Measurements from ENCODE around the gene GPR143. TPM values are rescaled to one million over a fixed set of nuclear protein-coding genes. Genes with fewer than 3 reads are reported as not detected.
"Not testable (repeated sequence)": the region's sequence is repeated elsewhere in the genome, so short reads cannot be mapped to it uniquely, and the experiment has no call there.

GPR143 gene
- 0.50 and 1.2 TPM in 2 replicates for total RNA-seq (2021)
- Bru-seq, nascent RNA, result percentile 16 among the genes with signal in this experiment
- percentile 17 among the genes with signal in this experiment for BruChase-seq, experiment 1, labeled RNA remaining after a 2-hour chase
- percentile 19 among the genes with signal in this experiment for BruChase-seq, experiment 2, labeled RNA remaining after a 6-hour chase
- long read RNA-seq, result 0 reads

DNA sequence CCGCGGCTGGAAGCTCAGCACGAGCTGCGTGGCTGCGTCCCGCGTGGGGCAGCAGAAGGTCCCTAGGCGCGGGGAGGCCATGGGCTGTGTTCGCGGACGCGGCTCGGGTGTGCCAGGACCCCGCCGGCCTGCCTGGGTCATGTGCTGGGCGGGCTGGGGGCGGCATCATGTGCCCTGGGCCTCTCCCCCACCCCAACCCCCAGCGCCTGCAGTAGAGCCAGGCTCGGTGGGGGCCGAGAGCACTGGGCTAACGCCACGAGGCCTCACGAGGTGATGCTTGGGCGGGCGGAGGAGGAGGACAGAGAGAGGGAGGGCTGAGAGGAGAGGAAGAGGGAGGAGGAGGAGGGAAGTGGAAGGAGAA is at the start of gene GPR143:
GPR143 (minus strand) TSS at position 111 of the 361 bp plus-strand sequence; CDS start at position 81, 30 bp downstream.
- TF ChIP-seq, protein P1, sequence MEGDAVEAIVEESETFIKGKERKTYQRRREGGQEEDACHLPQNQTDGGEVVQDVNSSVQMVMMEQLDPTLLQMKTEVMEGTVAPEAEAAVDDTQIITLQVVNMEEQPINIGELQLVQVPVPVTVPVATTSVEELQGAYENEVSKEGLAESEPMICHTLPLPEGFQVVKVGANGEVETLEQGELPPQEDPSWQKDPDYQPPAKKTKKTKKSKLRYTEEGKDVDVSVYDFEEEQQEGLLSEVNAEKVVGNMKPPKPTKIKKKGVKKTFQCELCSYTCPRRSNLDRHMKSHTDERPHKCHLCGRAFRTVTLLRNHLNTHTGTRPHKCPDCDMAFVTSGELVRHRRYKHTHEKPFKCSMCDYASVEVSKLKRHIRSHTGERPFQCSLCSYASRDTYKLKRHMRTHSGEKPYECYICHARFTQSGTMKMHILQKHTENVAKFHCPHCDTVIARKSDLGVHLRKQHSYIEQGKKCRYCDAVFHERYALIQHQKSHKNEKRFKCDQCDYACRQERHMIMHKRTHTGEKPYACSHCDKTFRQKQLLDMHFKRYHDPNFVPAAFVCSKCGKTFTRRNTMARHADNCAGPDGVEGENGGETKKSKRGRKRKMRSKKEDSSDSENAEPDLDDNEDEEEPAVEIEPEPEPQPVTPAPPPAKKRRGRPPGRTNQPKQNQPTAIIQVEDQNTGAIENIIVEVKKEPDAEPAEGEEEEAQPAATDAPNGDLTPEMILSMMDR (conservative IDR thresholded peaks at IDR 0.05; ENCODE audit: low read depth, low read length), result no peak
- TF ChIP-seq EZH2 (IDR thresholded peaks at IDR 0.05; ENCODE audit: borderline replicate concordance, low read depth, low read length, poor library complexity, severe bottlenecking), result no peak
- H3K36me3 ChIP-seq (ENCODE audit: insufficient read depth, low read length, poor library complexity, severe bottlenecking), result no peaks in the 10 kb centered on the region
- no peak for DNase-seq (ENCODE audit: low spot score)
- H3K27ac ChIP-seq (ENCODE audit: low read depth, low read length, poor library complexity, severe bottlenecking), result no peak within 1 kb of the TSS
- ChIA-PET POLR2A (ENCODE audit: low non-redundant PET) (no interaction called here), CTCF (no interaction called here)
- no TSS peak for BruUV-seq (replicated peaks)
- peaks cover 16% of the 10 kb centered on the region for H3K4me1 ChIP-seq (ENCODE audit: insufficient read depth, low read length, poor library complexity, severe bottlenecking)
- H3K4me3 ChIP-seq (ENCODE audit: low read depth, low read length, poor library complexity, severe bottlenecking), result no peak within 1 kb of the TSS
- no peaks in the 10 kb centered on the region for H3K27me3 ChIP-seq (replicated peaks; ENCODE audit: insufficient read depth, low read depth, low read length, poor library complexity)
- intact Hi-C loops (cut with micrococcal nuclease; ENCODE audit: unreplicated experiment), result no loop called here
- no peaks in the 10 kb centered on the region for H3K9me3 ChIP-seq (ENCODE audit: low read depth, low read length, poor library complexity, severe bottlenecking)

DNA sequence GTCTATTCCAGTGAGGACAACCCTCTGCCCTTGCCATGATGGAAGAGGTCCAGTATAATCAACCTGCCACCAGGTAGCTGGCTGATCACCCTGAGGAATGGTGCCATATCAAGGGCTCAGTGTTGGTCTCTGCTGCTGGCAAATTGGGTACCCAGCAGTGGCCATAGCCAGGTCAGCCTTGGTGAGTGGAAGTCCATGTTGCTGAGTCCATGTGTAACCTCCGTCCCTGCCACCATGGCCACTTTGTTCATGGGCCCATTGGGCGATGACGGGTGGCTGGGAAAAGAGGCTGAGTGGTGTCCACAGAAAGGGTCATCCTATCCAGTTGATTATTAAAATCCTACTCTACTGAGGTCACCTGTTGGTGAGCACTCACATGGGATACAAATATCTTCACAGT is 45.4 kb upstream of the GPR143 start:
- H3K36me3 ChIP-seq (ENCODE audit: insufficient read depth, low read length, poor library complexity, severe bottlenecking); H3K4me3 ChIP-seq (ENCODE audit: low read depth, low read length, poor library complexity, severe bottlenecking); POLR2A ChIA-PET (ENCODE audit: low non-redundant PET); BruUV-seq (replicated peaks); H3K9me3 ChIP-seq (ENCODE audit: low read depth, low read length, poor library complexity, severe bottlenecking); H3K4me1 ChIP-seq (ENCODE audit: insufficient read depth, low read length, poor library complexity, severe bottlenecking); CTCF ChIA-PET; DNase-seq (ENCODE audit: low spot score); H3K27me3 ChIP-seq (replicated peaks; ENCODE audit: insufficient read depth, low read depth, low read length, poor library complexity); H3K27ac ChIP-seq (ENCODE audit: low read depth, low read length, poor library complexity, severe bottlenecking); intact Hi-C loops (cut with micrococcal nuclease; ENCODE audit: unreplicated experiment): not testable (repeated sequence)

DNA sequence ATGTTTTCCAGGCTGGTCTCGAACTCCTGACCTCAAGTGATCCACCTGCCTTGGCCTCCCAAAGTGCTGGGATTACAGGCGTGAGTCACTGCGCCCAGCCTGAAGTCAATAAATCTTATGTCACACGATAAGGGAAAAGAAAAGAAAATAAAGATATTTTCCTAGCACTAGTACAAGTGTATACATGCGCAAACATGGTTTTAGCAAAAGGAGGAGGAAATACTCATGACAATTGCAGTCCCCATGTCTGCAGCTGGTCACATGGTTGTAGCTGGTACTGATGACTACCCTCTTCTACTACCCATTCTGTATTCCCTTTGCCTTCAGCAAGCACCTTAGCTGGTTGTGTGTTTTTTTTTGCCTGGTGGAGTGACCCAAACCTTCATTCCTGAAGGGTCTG is 44.2 kb upstream of the GPR143 start:
- H3K27me3 ChIP-seq (replicated peaks; ENCODE audit: insufficient read depth, low read depth, low read length, poor library complexity); H3K27ac ChIP-seq (ENCODE audit: low read depth, low read length, poor library complexity, severe bottlenecking); H3K9me3 ChIP-seq (ENCODE audit: low read depth, low read length, poor library complexity, severe bottlenecking); intact Hi-C loops (cut with micrococcal nuclease; ENCODE audit: unreplicated experiment); CTCF ChIA-PET; H3K4me3 ChIP-seq (ENCODE audit: low read depth, low read length, poor library complexity, severe bottlenecking); H3K4me1 ChIP-seq (ENCODE audit: insufficient read depth, low read length, poor library complexity, severe bottlenecking); POLR2A ChIA-PET (ENCODE audit: low non-redundant PET); DNase-seq (ENCODE audit: low spot score); H3K36me3 ChIP-seq (ENCODE audit: insufficient read depth, low read length, poor library complexity, severe bottlenecking); BruUV-seq (replicated peaks): not testable (repeated sequence)

DNA sequence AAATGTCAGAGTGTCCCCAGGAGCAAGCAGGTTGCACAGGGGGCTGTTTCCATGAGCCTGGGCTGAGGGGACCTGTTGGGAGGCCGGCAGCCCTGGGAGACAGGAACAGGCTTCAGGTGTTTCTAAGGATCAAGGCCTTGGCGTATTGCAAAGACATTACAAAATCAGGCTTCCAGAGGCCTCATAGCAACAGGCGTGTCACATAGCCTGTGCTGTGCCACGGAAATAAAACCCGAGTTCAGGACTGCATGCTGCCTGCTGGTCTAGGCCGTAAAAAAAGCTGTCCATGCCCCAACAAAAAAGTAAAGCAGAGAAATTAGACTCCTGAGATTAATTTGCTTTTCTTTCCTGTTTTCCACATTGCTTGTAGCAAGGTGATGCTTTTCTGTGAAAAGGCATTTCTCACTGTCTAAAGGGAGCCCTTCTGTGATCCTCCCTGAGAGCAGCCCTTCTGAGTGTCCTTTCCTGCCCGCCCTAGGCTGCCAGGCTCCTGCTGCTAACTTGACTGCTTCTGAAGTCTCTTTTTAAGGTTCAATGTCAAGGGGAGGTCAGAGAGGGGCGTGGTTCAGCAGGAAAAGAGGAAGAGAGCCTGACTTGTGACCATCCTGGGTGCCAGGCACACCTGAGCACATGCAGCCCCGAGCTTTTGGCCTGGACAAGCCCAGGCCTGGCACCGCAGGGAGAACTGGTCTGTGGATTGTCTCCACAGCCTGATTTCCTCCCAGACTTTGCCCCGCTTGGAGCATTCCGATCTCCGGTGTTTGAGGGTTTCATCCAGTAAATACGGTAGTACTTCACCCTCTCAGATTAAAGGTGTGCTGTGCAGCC is 41.9 kb upstream of the GPR143 start:
- CTCF ChIA-PET, result no interaction called here

More for the DNA sequence above, 41.9 kb upstream of the GPR143 start:
- intact Hi-C loops (cut with micrococcal nuclease; ENCODE audit: unreplicated experiment), result no loop called here
- no TSS peak for BruUV-seq (replicated peaks)
- no peak for DNase-seq (ENCODE audit: low spot score)
- Histone ChIP-seq H3K9me3 (ENCODE audit: low read depth, low read length, poor library complexity, severe bottlenecking) (no peaks in the 10 kb centered on the region), H3K4me1 (ENCODE audit: insufficient read depth, low read length, poor library complexity, severe bottlenecking) (no peaks in the 10 kb centered on the region), H3K4me3 (ENCODE audit: low read depth, low read length, poor library complexity, severe bottlenecking) (no peak overlapping the region), H3K36me3 (ENCODE audit: insufficient read depth, low read length, poor library complexity, severe bottlenecking) (no peaks in the 10 kb centered on the region), H3K27ac (ENCODE audit: low read depth, low read length, poor library complexity, severe bottlenecking) (no peak overlapping the region), H3K27me3 (replicated peaks; ENCODE audit: insufficient read depth, low read depth, low read length, poor library complexity) (no peaks in the 10 kb centered on the region)
- POLR2A ChIA-PET (ENCODE audit: low non-redundant PET), result no interaction called here
- TF ChIP-seq, protein P1 (conservative IDR thresholded peaks at IDR 0.05; ENCODE audit: low read depth, low read length), result no peak
- TF ChIP-seq EZH2 (IDR thresholded peaks at IDR 0.05; ENCODE audit: borderline replicate concordance, low read depth, low read length, poor library complexity, severe bottlenecking), result no peak

Measured in A673 (cell line).